Peyer's patch (tissue), 4 donors: ENCODE results near the gene GPX5. TPM values are rescaled to one million over a fixed set of nuclear protein-coding genes. Genes with fewer than 3 reads are reported as not detected.
"Not testable (repeated sequence)": the region's sequence is repeated elsewhere in the genome, so short reads cannot be mapped to it uniquely, and the experiment has no call there.

Experiments
- DNase-seq, 3 donors: peaks; one replicate each; pipeline ENCODE4 v3.0.0-alpha.2; 2017 to 2019
- H3K27ac ChIP-seq, 4 donors: fragments of 200-600 bp; sonication (generic); one replicate each; pipeline ENCODE4 v1.5.1; 2016 to 2019
- H3K27me3 ChIP-seq, 2 donors: fragments of 200-600 bp; sonication (generic); one replicate each; pipeline ENCODE4 v1.5.1; 2019
- H3K36me3 ChIP-seq, 3 donors: fragments of 200-600 bp; sonication (generic); one replicate each; pipeline ENCODE4 v1.5.1; 2016 to 2019
- H3K4me1 ChIP-seq, 4 donors: fragments of 200-600 bp; sonication (generic); one replicate each; pipeline ENCODE4 v1.5.1; 2016 to 2019
- H3K4me3 ChIP-seq, 4 donors: fragments of 200-600 bp; sonication (generic); 1 replicate in 3 of 4; 2 replicates in 1 of 4; pipeline ENCODE4 v1.5.1; 2016 to 2019; ENCODE audit warnings: mild to moderate bottlenecking in 1 of 4
- H3K9me3 ChIP-seq, 4 donors: fragments of 200-600 bp; sonication (generic); one replicate each; pipeline ENCODE4 v1.5.1; 2016 to 2019; ENCODE audit warnings: mild to moderate bottlenecking in 1 of 4
- POLR2A ChIP-seq, 2 donors: fragments of 450-650 bp; IDR thresholded peaks; one replicate each; pipeline ENCODE4 v1.5.1; 2017; ENCODE audit warnings: antibody characterized with exemption in 2 of 2, mild to moderate bottlenecking in 2 of 2, moderate library complexity in 2 of 2
- total RNA-seq, 4 donors: library from RNA; depleted of rRNA; stranded (reverse); fragments of >200 nt; gene quantifications; one replicate each; pipeline ENCODE4 v1.1.0, GENCODE V29; 2016
- TF ChIP-seq, protein P1 (sequence below), 6 experiments: fragments of 450-650 bp in 4 of 6; fragments of 200-600 bp in 2 of 6; sonication (generic) in 1 of 6; IDR thresholded peaks; one replicate each; pipeline ENCODE4 v1.5.1; 2017 to 2019; ENCODE audit warnings: antibody characterized with exemption in 6 of 6, mild to moderate bottlenecking in 3 of 6, moderate library complexity in 1 of 6

The GPX5 gene
- total RNA-seq, 4 donors from 2014 or later, result not detected

GRCh38 chr6:28506807-28507475 lies 18.7 kb upstream of the GPX5 start:
- no peak overlapping the region for H3K4me3 ChIP-seq
- H3K27me3 ChIP-seq, result no peaks in the 10 kb centered on the region
- H3K9me3 ChIP-seq, result no peaks in the 10 kb centered on the region
- no peaks in the 10 kb centered on the region for H3K4me1 ChIP-seq
- H3K36me3 ChIP-seq, result no peaks in the 10 kb centered on the region
- TF ChIP-seq POLR2A (IDR thresholded peaks at IDR 0.05), result no peak
- TF ChIP-seq, protein P1, sequence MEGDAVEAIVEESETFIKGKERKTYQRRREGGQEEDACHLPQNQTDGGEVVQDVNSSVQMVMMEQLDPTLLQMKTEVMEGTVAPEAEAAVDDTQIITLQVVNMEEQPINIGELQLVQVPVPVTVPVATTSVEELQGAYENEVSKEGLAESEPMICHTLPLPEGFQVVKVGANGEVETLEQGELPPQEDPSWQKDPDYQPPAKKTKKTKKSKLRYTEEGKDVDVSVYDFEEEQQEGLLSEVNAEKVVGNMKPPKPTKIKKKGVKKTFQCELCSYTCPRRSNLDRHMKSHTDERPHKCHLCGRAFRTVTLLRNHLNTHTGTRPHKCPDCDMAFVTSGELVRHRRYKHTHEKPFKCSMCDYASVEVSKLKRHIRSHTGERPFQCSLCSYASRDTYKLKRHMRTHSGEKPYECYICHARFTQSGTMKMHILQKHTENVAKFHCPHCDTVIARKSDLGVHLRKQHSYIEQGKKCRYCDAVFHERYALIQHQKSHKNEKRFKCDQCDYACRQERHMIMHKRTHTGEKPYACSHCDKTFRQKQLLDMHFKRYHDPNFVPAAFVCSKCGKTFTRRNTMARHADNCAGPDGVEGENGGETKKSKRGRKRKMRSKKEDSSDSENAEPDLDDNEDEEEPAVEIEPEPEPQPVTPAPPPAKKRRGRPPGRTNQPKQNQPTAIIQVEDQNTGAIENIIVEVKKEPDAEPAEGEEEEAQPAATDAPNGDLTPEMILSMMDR (IDR thresholded peaks at IDR 0.05), result no peak
- no peak for DNase-seq
- no peak overlapping the region for H3K27ac ChIP-seq

- no peak for DNase-seq
- no peak overlapping the region for H3K27ac ChIP-seq
- TF ChIP-seq, protein P1 (IDR thresholded peaks at IDR 0.05), result no peak
- no peak for TF ChIP-seq POLR2A (IDR thresholded peaks at IDR 0.05)
- no peaks in the 10 kb centered on the region for H3K36me3 ChIP-seq
- H3K4me3 ChIP-seq, result no peak overlapping the region
- no peaks in the 10 kb centered on the region for H3K27me3 ChIP-seq
- no peaks in the 10 kb centered on the region for H3K9me3 ChIP-seq
- H3K4me1 ChIP-seq, result no peaks in the 10 kb centered on the region
These were observed 13.9 kb upstream of the GPX5 start for GRCh38 chr6:28511628-28512300.

DNA sequence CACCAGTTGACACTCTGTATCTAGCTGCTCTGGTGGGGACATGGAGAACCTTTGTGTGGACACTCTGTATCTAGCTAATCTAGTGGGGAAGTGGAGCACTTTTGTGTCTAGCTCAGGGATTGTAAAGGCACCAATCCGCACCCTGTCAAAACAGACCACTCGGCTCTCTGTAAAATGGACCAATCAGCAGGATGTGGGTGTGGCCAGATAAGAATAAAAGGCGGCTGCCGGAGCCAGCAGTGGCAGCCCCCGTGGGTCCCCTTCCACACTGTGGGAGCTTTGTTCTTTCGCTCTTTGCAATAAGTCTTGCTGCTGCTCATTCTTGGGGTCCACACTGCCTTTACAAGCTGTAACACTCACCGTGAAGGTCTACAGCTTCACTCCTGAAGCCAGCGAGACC lies 13.3 kb upstream of the GPX5 start:
- not testable (repeated sequence) for H3K4me1 ChIP-seq, H3K27ac ChIP-seq, H3K4me3 ChIP-seq, H3K36me3 ChIP-seq, H3K27me3 ChIP-seq, H3K9me3 ChIP-seq, DNase-seq

GRCh38 chr6:28515676-28516075 lies 10.0 kb upstream of the GPX5 start, which contains the start of gene GPX6:
GPX6 (minus strand) TSS chr6:28515793; CDS start chr6:28515743, 50 bp downstream.
- TF ChIP-seq, protein P1 (IDR thresholded peaks at IDR 0.05), result no peak
- no peak for TF ChIP-seq POLR2A (IDR thresholded peaks at IDR 0.05)
- Histone ChIP-seq H3K4me3 (no peak within 1 kb of the TSS), H3K4me1 (no peaks in the 10 kb centered on the region), H3K27me3 (no peaks in the 10 kb centered on the region), H3K9me3 (no peaks in the 10 kb centered on the region), H3K36me3 (no peaks in the 10 kb centered on the region), H3K27ac (no peak within 1 kb of the TSS)
- DNase-seq, result no peak

DNA sequence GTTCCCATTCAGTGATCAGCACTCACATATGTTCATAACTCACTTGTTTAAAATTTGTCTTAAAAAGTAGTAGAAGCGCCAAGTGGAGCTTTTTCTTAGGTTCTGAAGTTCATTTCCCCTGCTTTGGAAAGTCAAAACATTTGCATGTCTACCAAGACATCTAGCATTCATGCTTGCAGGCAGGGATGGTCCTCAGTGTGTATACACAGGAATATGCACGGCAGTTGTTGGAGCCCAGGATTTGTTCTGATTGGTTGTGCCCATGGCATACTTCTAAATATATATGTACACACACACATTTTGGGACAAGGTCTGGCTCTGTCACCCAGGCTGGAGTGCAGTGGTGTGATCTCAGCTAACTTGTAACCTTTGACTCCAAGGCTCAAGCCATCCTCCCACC lies 7.7 kb upstream of the GPX5 start:
- no peaks in the 10 kb centered on the region for H3K4me1 ChIP-seq
- no peak for TF ChIP-seq POLR2A (IDR thresholded peaks at IDR 0.05)
- TF ChIP-seq, protein P1 (IDR thresholded peaks at IDR 0.05), result no peak
- H3K27me3 ChIP-seq, result no peaks in the 10 kb centered on the region
- no peak overlapping the region for H3K27ac ChIP-seq
- H3K4me3 ChIP-seq, result no peak overlapping the region
- no peaks in the 10 kb centered on the region for H3K36me3 ChIP-seq
- no peak for DNase-seq
- no peaks in the 10 kb centered on the region for H3K9me3 ChIP-seq

DNA sequence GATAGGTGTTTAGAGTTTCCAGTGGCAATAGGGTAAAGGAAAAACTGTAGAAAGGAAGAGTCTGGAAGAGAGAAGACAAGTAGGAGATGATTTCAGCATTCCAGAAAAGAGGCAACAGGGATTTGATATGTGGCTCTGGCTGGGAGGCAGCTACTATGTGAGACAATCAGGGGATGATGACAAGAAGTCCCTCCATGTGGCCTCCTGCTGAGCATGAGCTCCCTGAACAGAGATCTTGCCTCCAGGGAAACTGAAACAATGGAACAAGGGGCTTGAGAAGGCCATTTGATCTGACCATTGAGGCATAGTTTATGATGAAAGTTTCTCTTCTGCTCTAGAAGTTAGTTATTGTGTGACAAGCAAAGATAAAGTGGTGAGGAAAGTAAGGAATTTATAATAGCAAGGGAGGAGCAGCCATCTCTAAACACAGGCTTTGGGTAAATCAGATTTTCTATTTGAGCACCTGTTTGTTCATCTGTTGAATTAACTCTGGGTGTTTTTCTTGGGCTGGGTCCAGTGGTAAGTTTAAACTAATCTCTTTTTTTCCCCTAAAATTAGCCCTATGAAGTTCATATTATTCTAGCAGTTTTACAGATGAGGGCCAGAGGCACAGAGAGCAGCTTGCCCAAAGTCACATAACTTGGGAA lies 3.0 kb upstream of the GPX5 start:
- Histone ChIP-seq H3K36me3 (no peaks in the 10 kb centered on the region), H3K4me3 (no peak overlapping the region), H3K4me1 (no peaks in the 10 kb centered on the region), H3K27me3 (no peaks in the 10 kb centered on the region), H3K9me3 (no peaks in the 10 kb centered on the region), H3K27ac (no peak overlapping the region)
- no peak for TF ChIP-seq POLR2A (IDR thresholded peaks at IDR 0.05)
- TF ChIP-seq, protein P1 (IDR thresholded peaks at IDR 0.05), result no peak
- no peak for DNase-seq
